GM19463 (cell line): ENCODE measurements around the gene SYNE3.

Experiments
- ATAC-seq: cut with Tn5 transposase; IDR thresholded peaks from one replicate; pipeline ENCODE4 v1.9.1; 2021; ENCODE audit warnings: mild to moderate bottlenecking, moderate library complexity; ENCODE audit not compliant: unreplicated experiment

SYNE3 gene

GRCh38 chr14:95478309-95478708 lies 38.1 kb downstream of the SYNE3 start:
- no peak for ATAC-seq

GRCh38 chr14:95477411-95478269 lies 38.8 kb downstream of the SYNE3 start:
- no peak for ATAC-seq

- no peak for ATAC-seq
Observed at GRCh38 chr14:95476747-95477146, 39.7 kb downstream of the SYNE3 start.

- ATAC-seq = no peak
Observed at GRCh38 chr14:95475540-95476240, 40.8 kb downstream of the SYNE3 start.

- ATAC-seq = no peak
Observed at GRCh38 chr14:95474941-95475340, 41.5 kb downstream of the SYNE3 start.

GRCh38 chr14:95474486-95474885 lies 42.0 kb downstream of the SYNE3 start:
- no peak for ATAC-seq

- ATAC-seq = no peak
Observed at GRCh38 chr14:95472819-95473251, 43.6 kb downstream of the SYNE3 start.

- no peak for ATAC-seq
Observed at GRCh38 chr14:95471476-95471875, 45.0 kb downstream of the SYNE3 start.

- no peak for ATAC-seq
Observed at GRCh38 chr14:95471016-95471415, 45.4 kb downstream of the SYNE3 start.

- ATAC-seq = no peak
Observed at GRCh38 chr14:95469134-95469481, 47.3 kb downstream of the SYNE3 start.

- no peak for ATAC-seq
Observed at GRCh38 chr14:95468448-95469133, 47.9 kb downstream of the SYNE3 start.

GRCh38 chr14:95467657-95468056 lies 48.8 kb downstream of the SYNE3 start:
- no peak for ATAC-seq

GRCh38 chr14:95467232-95467631 lies 49.2 kb downstream of the SYNE3 start:
- no peak for ATAC-seq
